T-cell (primary cell): ENCODE measurements around the gene RSPO4. TPM values are rescaled to one million over a fixed set of nuclear protein-coding genes. Genes with fewer than 3 reads are reported as not detected.

Source experiments
- ATAC-seq, 4 experiments: fragments of 200-7000 bp in 3 of 4; fragments of 150-1000 bp in 1 of 4; cut with Tn5 transposase; replicated peaks in 1 of 4; 1 replicate in 3 of 4; 2 replicates in 1 of 4; pipeline ENCODE4 v1.10.0; 2021; ENCODE audit warnings: moderate library complexity in 3 of 4, mild to moderate bottlenecking in 2 of 4, moderate number of reproducible peaks in 1 of 4
- CTCF ChIA-PET, 2 donors: fragments of 300-600 bp; sonication (Branson Sonifier 250); formaldehyde crosslinking; loops; one replicate each; lab custom pipeline; 2022; ENCODE audit warnings: antibody characterized with exemption in 2 of 2; lab: Charles Lee
- POLR2A ChIA-PET, 2 donors: fragments of 300-600 bp; sonication (Branson Sonifier 250); formaldehyde crosslinking; loops; one replicate each; lab custom pipeline; 2022; ENCODE audit warnings: antibody characterized with exemption in 2 of 2; lab: Charles Lee
- DNase-seq, 35 experiments: peaks; one replicate each; pipeline versions ENCODE4 v3.0.0 to v3.0.0-alpha.2; 2013 to 2023
- H3K27ac ChIP-seq: one replicate; pipeline ENCODE4 v1.5.1; 2013; ENCODE audit warnings: low read length
- H3K27me3 ChIP-seq, 2 experiments: replicated peaks in 1 of 2; 1 replicate in 1 of 2; 2 replicates in 1 of 2; pipeline versions ENCODE4 v1.6.1 to v1.7.0; 2013; ENCODE audit warnings: low read length in 1 of 2, mixed read lengths in 1 of 2; ENCODE audit not compliant: control insufficient read depth in 2 of 2, insufficient read depth in 2 of 2; ENCODE audit errors: extremely low read depth in 1 of 2
- H3K36me3 ChIP-seq, 2 donors: 1 replicate in 1 of 2; 2 replicates in 1 of 2; pipeline versions ENCODE4 v1.6.1 to v1.7.0; 2013; ENCODE audit warnings: low read length in 1 of 2; ENCODE audit not compliant: control insufficient read depth in 2 of 2, insufficient read depth in 1 of 2; ENCODE audit errors: extremely low read depth in 1 of 2
- H3K4me1 ChIP-seq, 2 experiments: 1 replicate in 1 of 2; 2 replicates in 1 of 2; pipeline versions ENCODE4 v1.6.1 to v1.7.0; 2013; ENCODE audit warnings: low read length in 2 of 2, mixed read lengths in 1 of 2; ENCODE audit not compliant: insufficient read depth in 2 of 2, control insufficient read depth in 1 of 2; ENCODE audit errors: extremely low read depth in 1 of 2
- H3K4me3 ChIP-seq, 2 donors: 1 replicate in 1 of 2; 2 replicates in 1 of 2; pipeline versions ENCODE4 v1.5.1 to v1.7.0; 2013; ENCODE audit warnings: mild to moderate bottlenecking in 2 of 2, low read length in 1 of 2, moderate library complexity in 1 of 2; ENCODE audit not compliant: control insufficient read depth in 1 of 2; ENCODE audit errors: extremely low read depth in 1 of 2
- H3K9me3 ChIP-seq: 2 replicates; pipeline ENCODE4 v1.7.0; 2013
- H3K27ac Mint-ChIP-seq, 2 donors: one replicate each; pipeline ENCODE4 v1.8.0; 2020 to 2021; ENCODE audit warnings: mild to moderate bottlenecking in 2 of 2, mixed read lengths in 2 of 2
- H3K27me3 Mint-ChIP-seq, 2 donors: one replicate each; pipeline ENCODE4 v1.8.0; 2021 to 2022; ENCODE audit warnings: mixed read lengths in 2 of 2
- H3K36me3 Mint-ChIP-seq: one replicate; pipeline ENCODE4 v1.8.0; 2021; ENCODE audit warnings: mixed read lengths
- H3K4me1 Mint-ChIP-seq, 3 donors: one replicate each; pipeline ENCODE4 v1.8.0; 2020 to 2022; ENCODE audit warnings: mixed read lengths in 3 of 3, mild to moderate bottlenecking in 1 of 3
- H3K4me3 Mint-ChIP-seq, 3 donors: one replicate each; pipeline ENCODE4 v1.8.0; 2020 to 2022; ENCODE audit warnings: mild to moderate bottlenecking in 3 of 3, mixed read lengths in 3 of 3, moderate library complexity in 3 of 3
- H3K9me3 Mint-ChIP-seq, 3 donors: one replicate each; pipeline ENCODE4 v1.8.0; 2020 to 2022; ENCODE audit warnings: mixed read lengths in 3 of 3
- WGBS: methylation state at CpG from one replicate; pipeline ENCODE4 v1.1.5; 2013; ENCODE audit warnings: missing lambda C conversion rate; ENCODE audit not compliant: insufficient coverage; 5-methylcytosine and 5-hydroxymethylcytosine counted together
- total RNA-seq, 35 experiments: library from RNA in 6 of 35; stranded (reverse) in 6 of 35; fragments of 120-200 nt in 1 of 35; gene quantifications; one replicate each; pipeline versions ENCODE4 v1.2.1 to v1.2.4 and lab custom pipeline; 2013 to 2026

The RSPO4 gene
- total RNA-seq, 5 donors from 2014 or later (not counting 1 experiment from before 2014, with no cell fraction given): 0.33 to 0.98 (median 0.55) TPM; not detected in 1

DNA sequence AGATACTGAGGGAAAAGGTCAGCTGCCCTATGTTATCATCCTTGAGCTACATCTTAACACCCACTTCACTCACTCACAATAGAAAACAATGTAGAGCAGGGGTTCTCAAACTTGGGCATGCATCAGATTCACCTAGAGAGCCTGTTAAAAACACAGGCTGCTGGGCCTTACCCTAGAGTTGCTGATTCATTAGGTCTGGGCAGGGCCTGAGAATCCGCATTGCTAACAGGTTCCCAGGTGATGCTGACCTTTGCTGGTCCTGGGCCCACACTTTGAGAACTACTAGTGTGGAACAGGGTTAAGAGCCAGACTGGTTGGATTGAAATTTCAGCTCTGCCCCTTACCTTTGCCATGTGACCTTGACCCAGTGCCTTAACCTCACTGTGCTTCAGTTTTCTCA is 25.1 kb downstream of the RSPO4 start:
- H3K4me3 Mint-ChIP-seq: no peak overlapping the region
- H3K36me3 Mint-ChIP-seq: no peaks in the 10 kb centered on the region
- H3K27ac Mint-ChIP-seq: no peak overlapping the region
- no peaks in the 10 kb centered on the region for H3K4me1 ChIP-seq
- peaks cover 0 to 2% (median 2%) of the 10 kb centered on the region in 3 donors for H3K4me1 Mint-ChIP-seq
- no peaks in the 10 kb centered on the region for H3K9me3 Mint-ChIP-seq
- DNase-seq (no peak), ATAC-seq (no peak)
- POLR2A ChIA-PET: no interaction called here
- WGBS: no CpG with 5 or more reads among the region's 1 CpG
- no peak overlapping the region for H3K27ac ChIP-seq
- H3K9me3 ChIP-seq: no peaks in the 10 kb centered on the region
- H3K27me3 ChIP-seq: peaks cover 0 to 13% of the 10 kb centered on the region in 2 experiments
- CTCF ChIA-PET: no interaction called here
- H3K4me3 ChIP-seq: no peak overlapping the region
- peaks cover 12 to 16% of the 10 kb centered on the region in 2 donors for H3K27me3 Mint-ChIP-seq
- no peaks in the 10 kb centered on the region for H3K36me3 ChIP-seq

DNA sequence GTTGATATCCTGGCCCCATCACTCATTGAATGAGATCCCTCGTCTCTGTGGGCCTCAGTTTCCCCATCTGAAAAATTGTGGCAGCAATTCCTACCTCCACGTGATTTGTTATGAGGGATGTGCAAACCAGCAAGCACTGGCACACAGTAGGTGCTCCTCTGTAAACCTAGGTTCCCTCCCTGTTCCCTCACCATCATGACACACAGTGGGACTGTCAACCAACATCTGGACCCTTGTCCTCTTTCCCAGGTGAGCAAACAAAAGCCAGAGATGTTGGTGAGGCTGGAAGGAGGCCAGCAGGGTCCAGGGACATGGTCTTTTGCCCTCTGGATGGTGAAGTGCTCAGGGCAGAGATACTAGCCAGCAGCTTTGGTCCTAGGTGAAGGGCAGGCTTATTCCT is 26.1 kb downstream of the RSPO4 start:
- peaks cover 10 to 16% of the 10 kb centered on the region in 2 donors for H3K27me3 Mint-ChIP-seq
- ChIA-PET CTCF (no interaction called here), POLR2A (interaction anchor here in 1 of 2 donors (0.5 kb wide), 1 partner anchor 198 kb away, joined by 10 read pairs; no protein-coding TSS in a partner anchor)
- no CpG with 5 or more reads among the region's 2 CpGs for WGBS
- no peak overlapping the region for H3K27ac ChIP-seq
- H3K9me3 ChIP-seq: no peaks in the 10 kb centered on the region
- DNase-seq: no peak
- peaks cover 0 to 8% of the 10 kb centered on the region in 2 experiments for H3K27me3 ChIP-seq
- H3K27ac Mint-ChIP-seq: no peak overlapping the region
- H3K9me3 Mint-ChIP-seq: no peaks in the 10 kb centered on the region
- no peak overlapping the region for H3K4me3 Mint-ChIP-seq
- H3K4me1 ChIP-seq: no peaks in the 10 kb centered on the region
- peaks cover 0 to 2% (median 2%) of the 10 kb centered on the region in 3 donors for H3K4me1 Mint-ChIP-seq
- no peaks in the 10 kb centered on the region for H3K36me3 ChIP-seq
- no peak for ATAC-seq
- H3K36me3 Mint-ChIP-seq: no peaks in the 10 kb centered on the region
- no peak overlapping the region for H3K4me3 ChIP-seq

DNA sequence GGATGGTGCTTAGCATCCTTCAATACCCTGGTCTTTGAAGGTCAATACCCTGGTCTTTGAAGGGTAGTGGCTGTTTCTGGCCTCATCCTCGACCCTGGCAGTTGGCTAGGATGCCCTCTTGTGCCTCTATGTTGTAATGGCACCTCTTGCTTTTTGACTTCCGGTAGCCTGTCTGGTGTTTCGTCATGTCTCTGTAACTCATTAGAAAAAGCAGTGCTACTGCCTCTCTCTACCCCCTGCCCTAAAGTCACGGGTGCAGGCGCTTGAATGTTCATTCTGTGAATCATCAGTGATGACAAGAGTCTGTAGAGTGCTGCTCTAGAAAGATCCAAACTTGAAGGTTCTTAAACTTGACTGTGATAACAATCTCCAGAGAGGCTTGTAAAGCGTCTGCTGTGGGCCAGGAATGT is 28.3 kb downstream of the RSPO4 start:
- Histone ChIP-seq H3K36me3 (no peaks in the 10 kb centered on the region), H3K27me3 (peaks cover 0 to 4% of the 10 kb centered on the region in 2 experiments), H3K27ac (no peak overlapping the region), H3K4me1 (no peaks in the 10 kb centered on the region), H3K9me3 (no peaks in the 10 kb centered on the region), H3K4me3 (no peak overlapping the region)
- Mint-ChIP-seq H3K4me1 (peaks cover 0 to 2% (median 2%) of the 10 kb centered on the region in 3 donors), H3K4me3 (no peak overlapping the region), H3K27me3 (peaks cover 3 to 12% of the 10 kb centered on the region in 2 donors), H3K27ac (no peak overlapping the region), H3K9me3 (no peaks in the 10 kb centered on the region), H3K36me3 (no peaks in the 10 kb centered on the region)
- ChIA-PET POLR2A (no interaction called here), CTCF (interaction anchor here in 1 of 2 donors (0.6 kb wide), 1 partner anchor 158 kb away, joined by 3 read pairs; no protein-coding TSS in a partner anchor)
- peak in 18 of 35 experiments; percentile 2 to 51 (median 9) for DNase-seq
- WGBS: 29% methylated on average over 4 of the region's 6 CpGs
- peak in 3 of 4 experiments; percentile 35 to 61 (median 47) for ATAC-seq

DNA sequence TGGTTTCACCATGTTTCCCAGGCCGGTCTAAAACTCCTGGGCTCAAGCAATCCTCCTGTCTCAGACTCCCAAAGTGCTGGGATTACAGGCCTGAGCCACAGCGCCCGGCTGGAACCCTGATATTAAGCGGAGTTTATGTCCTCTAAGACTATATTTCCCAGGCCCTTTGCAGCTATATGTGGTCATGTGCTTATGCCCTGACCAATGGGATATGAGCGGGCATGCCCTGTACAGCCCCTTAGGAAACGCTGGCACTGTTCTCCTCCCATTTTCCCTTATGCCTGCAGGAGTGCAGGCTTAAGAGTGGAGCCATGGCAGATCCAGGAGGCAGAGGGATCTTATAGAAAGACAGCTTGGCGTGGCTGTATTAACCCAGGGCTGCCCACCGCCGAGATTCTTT is 29.9 kb downstream of the RSPO4 start:
- H3K27ac Mint-ChIP-seq: no peak overlapping the region
- CTCF ChIA-PET: no interaction called here
- 87% methylated on average over 9 of the region's 9 CpGs for WGBS

DNA sequence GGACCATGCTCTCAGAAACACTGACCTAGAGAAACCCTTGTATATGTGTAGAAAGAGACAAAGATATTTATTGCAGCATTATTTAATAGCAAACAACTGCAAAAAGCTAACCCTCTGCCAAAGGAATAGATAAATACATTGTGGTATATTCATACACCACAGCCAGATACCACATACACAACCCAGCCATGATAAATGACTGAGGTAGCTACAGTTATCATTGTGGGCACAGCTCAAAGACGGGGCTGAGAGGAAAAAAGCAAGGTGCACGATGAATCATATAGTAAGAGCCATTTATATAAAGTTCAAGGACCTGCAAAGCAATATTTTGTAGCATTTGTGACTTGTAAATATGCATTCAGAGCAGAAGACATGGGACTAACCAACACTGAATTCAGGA is 30.8 kb downstream of the RSPO4 start:
- ChIA-PET CTCF (interaction anchor here in 1 of 2 donors (0.9 kb wide), 1 partner anchor 14 kb away, joined by 4 read pairs; no protein-coding TSS in a partner anchor), POLR2A (no interaction called here)
- ATAC-seq (no peak), DNase-seq (no peak)
- Histone ChIP-seq H3K27me3 (peaks cover 0 to 16% of the 10 kb centered on the region in 2 experiments), H3K27ac (no peak overlapping the region), H3K36me3 (no peaks in the 10 kb centered on the region), H3K4me1 (no peaks in the 10 kb centered on the region), H3K9me3 (no peaks in the 10 kb centered on the region), H3K4me3 (no peak overlapping the region)
- Mint-ChIP-seq H3K36me3 (no peaks in the 10 kb centered on the region), H3K9me3 (no peaks in the 10 kb centered on the region), H3K27ac (no peak overlapping the region), H3K27me3 (peaks cover 3 to 14% of the 10 kb centered on the region in 2 donors), H3K4me3 (no peak overlapping the region), H3K4me1 (peaks cover 0 to 2% (median 2%) of the 10 kb centered on the region in 3 donors)
- 86% methylated on average over 1 of the region's 2 CpGs for WGBS

More for the DNA sequence above, 29.9 kb downstream of the RSPO4 start:
- H3K27me3 Mint-ChIP-seq: peaks cover 3 to 16% of the 10 kb centered on the region in 2 donors
- no peaks in the 10 kb centered on the region for H3K36me3 ChIP-seq
- ATAC-seq (no peak), DNase-seq (no peak)
- H3K27ac ChIP-seq: no peak overlapping the region
- H3K4me1 Mint-ChIP-seq: peaks cover 0 to 2% (median 2%) of the 10 kb centered on the region in 3 donors
- H3K36me3 Mint-ChIP-seq: no peaks in the 10 kb centered on the region
- H3K9me3 ChIP-seq: no peaks in the 10 kb centered on the region
- H3K27me3 ChIP-seq: peaks cover 0 to 12% of the 10 kb centered on the region in 2 experiments
- no peaks in the 10 kb centered on the region for H3K9me3 Mint-ChIP-seq
- H3K4me3 Mint-ChIP-seq: no peak overlapping the region
- no peaks in the 10 kb centered on the region for H3K4me1 ChIP-seq
- POLR2A ChIA-PET: no interaction called here
- H3K4me3 ChIP-seq: no peak overlapping the region

DNA sequence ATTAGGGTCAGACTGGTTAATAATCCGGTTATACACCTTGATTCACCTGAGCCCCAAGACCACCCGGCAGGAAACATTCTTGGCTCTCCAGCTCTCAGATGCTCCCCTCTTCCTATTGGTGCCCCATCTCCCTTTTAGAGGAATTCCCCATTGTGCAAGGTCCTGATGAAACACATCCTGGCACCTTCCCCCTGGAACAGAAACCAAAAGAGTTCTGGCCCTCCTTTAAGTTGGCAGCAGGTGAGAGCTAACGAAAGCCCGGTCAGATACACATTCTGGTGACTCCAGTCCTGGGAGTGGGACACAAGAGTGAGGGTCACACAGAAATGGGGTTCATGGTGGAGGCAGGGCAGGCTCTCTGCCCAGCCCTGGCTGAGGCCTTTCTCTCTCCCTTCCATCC is 32.2 kb downstream of the RSPO4 start:
- ATAC-seq (no peak), DNase-seq (no peak)
- no peaks in the 10 kb centered on the region for H3K9me3 Mint-ChIP-seq
- H3K27me3 Mint-ChIP-seq: peaks cover 14 to 22% of the 10 kb centered on the region in 2 donors
- no peak overlapping the region for H3K4me3 Mint-ChIP-seq
- no peak overlapping the region for H3K27ac Mint-ChIP-seq
- WGBS: 81% methylated on average over 2 of the region's 4 CpGs
- no peaks in the 10 kb centered on the region for H3K36me3 ChIP-seq
- no peaks in the 10 kb centered on the region for H3K36me3 Mint-ChIP-seq
- H3K9me3 ChIP-seq: no peaks in the 10 kb centered on the region
- no peak overlapping the region for H3K4me3 ChIP-seq
- H3K27ac ChIP-seq: no peak overlapping the region
- peaks cover 0 to 2% (median 2%) of the 10 kb centered on the region in 3 donors for H3K4me1 Mint-ChIP-seq
- ChIA-PET POLR2A (no interaction called here), CTCF (no interaction called here)
- H3K4me1 ChIP-seq: no peaks in the 10 kb centered on the region
- H3K27me3 ChIP-seq: peaks cover 0 to 21% of the 10 kb centered on the region in 2 experiments
